SK-N-SH (cell line): ENCODE data around the gene ZNF511. TPM values are rescaled to one million over a fixed set of nuclear protein-coding genes. Genes with fewer than 3 reads are reported as not detected.

Experiments used
- CTCF ChIA-PET: fragments of 300-600, 350-600 bp; formaldehyde crosslinking; extraction: SDS; loops from one replicate; lab custom pipeline; 2021; lab: Yijun Ruan, JAX
- POLR2A ChIA-PET: fragments of 350-600 bp; sonication (Branson Sonifier 250); formaldehyde crosslinking; extraction: SDS; loops from one replicate; lab custom pipeline; 2020; ENCODE audit warnings: antibody characterized with exemption, inconsistent platforms; lab: Yijun Ruan, JAX
- DNase-seq: peaks from one replicate; pipeline ENCODE4 v3.0.0; 2012
- H2AFZ ChIP-seq: fragments of 200-600 bp; sonication (generic); 2 replicates; pipeline ENCODE4 v1.8.1; 2016; ENCODE audit warnings: antibody characterized with exemption, mild to moderate bottlenecking, low read depth
- H3F3A ChIP-seq: fragments of 200-600 bp; sonication (generic); replicated peaks from 2 replicates; pipeline ENCODE3; 2016; ENCODE audit warnings: antibody characterized with exemption, mild to moderate bottlenecking; ENCODE audit not compliant: insufficient read depth
- H3K27ac ChIP-seq, 2 experiments: fragments of 200-500 bp in 1 of 2; fragments of 200-600 bp in 1 of 2; sonication (Bioruptor generic) in 1 of 2; sonication (generic), shearing (Covaris generic) in 1 of 2; 2 replicates each; pipeline versions ENCODE4 v1.5.1 to v1.6.1; 2014 to 2016; ENCODE audit warnings: low read depth in 2 of 2, inconsistent platforms in 1 of 2, low read length in 1 of 2, mild to moderate bottlenecking in 1 of 2, mixed read lengths in 1 of 2
- H3K27me3 ChIP-seq: fragments of 200-600 bp; sonication (generic), shearing (Covaris generic); 2 replicates; pipeline ENCODE4 v1.6.1; 2016; ENCODE audit warnings: mixed run types; ENCODE audit not compliant: insufficient read depth
- H3K36me3 ChIP-seq, 2 experiments: fragments of 200-500 bp in 1 of 2; fragments of 200-600 bp in 1 of 2; sonication (Bioruptor generic) in 1 of 2; sonication (generic) in 1 of 2; replicated peaks in 1 of 2; 2 replicates each; pipeline versions ENCODE3 to v1.5.1; 2014 to 2016; ENCODE audit warnings: low read length in 1 of 2, mild to moderate bottlenecking in 1 of 2; ENCODE audit not compliant: insufficient read depth in 2 of 2, control insufficient read depth in 1 of 2
- H3K4me1 ChIP-seq, 2 experiments: fragments of 200-500 bp in 1 of 2; fragments of 200-600 bp in 1 of 2; sonication (Bioruptor generic) in 1 of 2; sonication (generic), shearing (Covaris generic) in 1 of 2; 2 replicates each; pipeline versions ENCODE4 v1.5.1 to v1.6.1; 2014 to 2016; ENCODE audit warnings: low read depth in 1 of 2, low read length in 1 of 2, mixed run types in 1 of 2; ENCODE audit not compliant: insufficient read depth in 2 of 2, control insufficient read depth in 1 of 2
- H3K4me2 ChIP-seq: fragments of 200-600 bp; sonication (generic), shearing (Covaris generic); 2 replicates; pipeline ENCODE4 v1.6.1; 2017; ENCODE audit warnings: mixed run types
- H3K4me3 ChIP-seq, 2 experiments: fragments of 200-500 bp in 1 of 2; fragments of 200-600 bp in 1 of 2; sonication (Bioruptor generic) in 1 of 2; sonication (generic), shearing (Covaris generic) in 1 of 2; 2 replicates each; pipeline versions ENCODE4 v1.5.1 to v1.8.1; 2014 to 2016; ENCODE audit warnings: low read depth in 2 of 2, inconsistent platforms in 1 of 2, low read length in 1 of 2, mild to moderate bottlenecking in 1 of 2, mixed read lengths in 1 of 2, moderate library complexity in 1 of 2
- H3K79me2 ChIP-seq: fragments of 200-600 bp; sonication (generic); 2 replicates; pipeline ENCODE4 v1.8.1; 2017; ENCODE audit warnings: mild to moderate bottlenecking; ENCODE audit not compliant: insufficient read depth
- H3K9ac ChIP-seq: fragments of 200-600 bp; sonication (generic); 2 replicates; pipeline ENCODE4 v1.6.1; 2017; ENCODE audit warnings: mixed run types
- H3K9me2 ChIP-seq: fragments of 200-600 bp; sonication (generic); 2 replicates; pipeline ENCODE4 v1.6.1; 2017; ENCODE audit warnings: mixed run types
- H3K9me3 ChIP-seq: fragments of 200-600 bp; sonication (generic); 2 replicates; pipeline ENCODE4 v1.6.1; 2017; ENCODE audit warnings: mixed run types, mild to moderate bottlenecking, moderate library complexity
- H4K20me1 ChIP-seq: fragments of 200-600 bp; sonication (generic); 2 replicates; pipeline ENCODE4 v1.6.1; 2017; ENCODE audit warnings: mild to moderate bottlenecking, mixed run types; ENCODE audit not compliant: insufficient read depth
- CTCF ChIP-seq: fragments of 200-600 bp; sonication (generic); IDR thresholded peaks from 2 replicates; pipeline ENCODE4 v1.6.1; 2017; ENCODE audit warnings: antibody characterized with exemption, mild to moderate bottlenecking, moderate library complexity
- EP300 ChIP-seq, 2 experiments: IDR thresholded peaks; 2 replicates each; pipeline versions ENCODE4 v1.4.0 to v1.6.1; 2012; ENCODE audit warnings: borderline replicate concordance in 1 of 2, low read depth in 1 of 2, low read length in 1 of 2
- MAX ChIP-seq: IDR thresholded peaks from 2 replicates; pipeline ENCODE4 v1.4.0; 2012; ENCODE audit warnings: low read depth
- MEF2A ChIP-seq: IDR thresholded peaks from 2 replicates; pipeline ENCODE4 v1.4.0; 2012; ENCODE audit warnings: low read depth, borderline replicate concordance
- MXI1 ChIP-seq: IDR thresholded peaks from 2 replicates; pipeline ENCODE4 v1.6.1; 2012; ENCODE audit warnings: mild to moderate bottlenecking, low read depth, low read length, improper control_type of control experiment
- NFIC ChIP-seq: IDR thresholded peaks from 2 replicates; pipeline ENCODE4 v1.4.0; 2012; ENCODE audit warnings: borderline replicate concordance
- NRF1 ChIP-seq: IDR thresholded peaks from 2 replicates; pipeline ENCODE4 v1.6.1; 2012; ENCODE audit warnings: low read depth, mild to moderate bottlenecking, low read length
- POLR2AphosphoS5 ChIP-seq: IDR thresholded peaks from 2 replicates; pipeline ENCODE4 v1.6.1; 2012; ENCODE audit warnings: low read depth, low read length
- RCOR1 ChIP-seq: fragments of 150-350 bp; IDR thresholded peaks from 2 replicates; pipeline ENCODE4 v1.6.1; 2017; ENCODE audit warnings: antibody characterized with exemption, low read length
- REST ChIP-seq: IDR thresholded peaks from 2 replicates; pipeline ENCODE4 v1.6.1; 2012; ENCODE audit warnings: mild to moderate bottlenecking, low read depth, low read length, moderate library complexity
- RFX5 ChIP-seq: IDR thresholded peaks from 2 replicates; pipeline ENCODE4 v1.6.1; 2012; ENCODE audit warnings: mild to moderate bottlenecking, improper control_type of control experiment, low read length
- RXRA ChIP-seq: IDR thresholded peaks from 2 replicates; pipeline ENCODE4 v1.4.0; 2012; ENCODE audit warnings: low read depth, mild to moderate bottlenecking, borderline replicate concordance
- SIN3A ChIP-seq: IDR thresholded peaks from 2 replicates; pipeline ENCODE4 v1.6.1; 2012; ENCODE audit warnings: low read depth, mild to moderate bottlenecking, low read length, moderate library complexity, borderline replicate concordance
- TAF1 ChIP-seq: IDR thresholded peaks from 2 replicates; pipeline ENCODE4 v1.6.1; 2012; ENCODE audit warnings: low read depth, mild to moderate bottlenecking, low read length, moderate library complexity, borderline replicate concordance
- TCF12 ChIP-seq: IDR thresholded peaks from 2 replicates; pipeline ENCODE4 v1.4.0; 2012
- YY1 ChIP-seq: IDR thresholded peaks from 2 replicates; pipeline ENCODE4 v1.4.0; 2012; ENCODE audit warnings: low read depth, mild to moderate bottlenecking
- WGBS: methylation state at CpG from one replicate; pipeline ENCODE4 v1.1.6; 2017; ENCODE audit warnings: low lambda C conversion rate; 5-methylcytosine and 5-hydroxymethylcytosine counted together
- polyA plus RNA-seq, 3 experiments: library from polyadenylated mRNA; depleted of rRNA; stranded (reverse); fragments of >200 nt; gene quantifications; 2 replicates each; pipeline ENCODE4 v1.2.3, GENCODE V29; 2012
- TF ChIP-seq, protein P1 (sequence below): fragments of 150-350 bp; IDR thresholded peaks from 2 replicates; pipeline ENCODE4 v1.6.1; 2017; ENCODE audit warnings: antibody characterized with exemption, low read length, low read depth, borderline replicate concordance
- TF ChIP-seq, protein P2 (sequence below): IDR thresholded peaks from 2 replicates; pipeline ENCODE4 v1.4.0; 2012; ENCODE audit warnings: low read depth, borderline replicate concordance
- TF ChIP-seq, protein P3 (sequence below): fragments of 150-350 bp; IDR thresholded peaks from 2 replicates; pipeline ENCODE4 v1.6.1; 2016; ENCODE audit warnings: mild to moderate bottlenecking, low read depth, low read length
- TF ChIP-seq, protein P4 (sequence below): IDR thresholded peaks from 2 replicates; pipeline ENCODE4 v1.4.0; 2012; ENCODE audit warnings: low read depth, borderline replicate concordance

The ZNF511 gene
- polyA plus RNA-seq, 1 of the 3 experiments (the other 2 are of a cell fraction) = 62.3 TPM

GRCh38 chr10:133302230-133302629, 6.5 kb upstream of the ZNF511 start:
- Histone ChIP-seq H3K27ac (no peak overlapping the region), H3K79me2 (peaks cover 57% of the 10 kb centered on the region), H3K27me3 (no peaks in the 10 kb centered on the region), H4K20me1 (peaks cover 47% of the 10 kb centered on the region), H3K4me2 (no peak overlapping the region), H3K9ac (no peak overlapping the region), H3K36me3 (peaks cover 15 to 37% of the 10 kb centered on the region in 2 experiments), H3K4me3 (no peak overlapping the region), H3K9me2 (no peaks in the 10 kb centered on the region), H3K9me3 (no peaks in the 10 kb centered on the region), H3F3A (no peaks in the 10 kb centered on the region), H2AFZ (no peak overlapping the region), H3K4me1 (peaks cover 4 to 5% of the 10 kb centered on the region in 2 experiments; a peak in 2 of 4 replicates)
- ChIA-PET CTCF (interaction anchor here (0.9 kb wide), 1 partner anchor 16 kb away, joined by 4 read pairs; no protein-coding TSS in a partner anchor), POLR2A (no interaction called here)
- TF ChIP-seq YY1 (no peak), RXRA (no peak), MAX (no peak), NFIC (no peak), POLR2AphosphoS5 (no peak), EP300 (IDR thresholded peaks at IDR 0.05; ENCODE audit: borderline replicate concordance in 1 of 2, low read depth in 1 of 2, low read length in 1 of 2) (no peak), MEF2A (no peak), RCOR1 (no peak), MXI1 (no peak), RFX5 (no peak), REST (no peak), SIN3A (no peak), TAF1 (no peak), TCF12 (no peak), CTCF (no peak), NRF1 (no peak)
- TF ChIP-seq, protein P1, sequence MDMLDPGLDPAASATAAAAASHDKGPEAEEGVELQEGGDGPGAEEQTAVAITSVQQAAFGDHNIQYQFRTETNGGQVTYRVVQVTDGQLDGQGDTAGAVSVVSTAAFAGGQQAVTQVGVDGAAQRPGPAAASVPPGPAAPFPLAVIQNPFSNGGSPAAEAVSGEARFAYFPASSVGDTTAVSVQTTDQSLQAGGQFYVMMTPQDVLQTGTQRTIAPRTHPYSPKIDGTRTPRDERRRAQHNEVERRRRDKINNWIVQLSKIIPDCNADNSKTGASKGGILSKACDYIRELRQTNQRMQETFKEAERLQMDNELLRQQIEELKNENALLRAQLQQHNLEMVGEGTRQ = no peak
- TF ChIP-seq, protein P2, sequence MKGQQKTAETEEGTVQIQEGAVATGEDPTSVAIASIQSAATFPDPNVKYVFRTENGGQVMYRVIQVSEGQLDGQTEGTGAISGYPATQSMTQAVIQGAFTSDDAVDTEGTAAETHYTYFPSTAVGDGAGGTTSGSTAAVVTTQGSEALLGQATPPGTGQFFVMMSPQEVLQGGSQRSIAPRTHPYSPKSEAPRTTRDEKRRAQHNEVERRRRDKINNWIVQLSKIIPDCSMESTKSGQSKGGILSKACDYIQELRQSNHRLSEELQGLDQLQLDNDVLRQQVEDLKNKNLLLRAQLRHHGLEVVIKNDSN = no peak
- TF ChIP-seq, protein P3, sequence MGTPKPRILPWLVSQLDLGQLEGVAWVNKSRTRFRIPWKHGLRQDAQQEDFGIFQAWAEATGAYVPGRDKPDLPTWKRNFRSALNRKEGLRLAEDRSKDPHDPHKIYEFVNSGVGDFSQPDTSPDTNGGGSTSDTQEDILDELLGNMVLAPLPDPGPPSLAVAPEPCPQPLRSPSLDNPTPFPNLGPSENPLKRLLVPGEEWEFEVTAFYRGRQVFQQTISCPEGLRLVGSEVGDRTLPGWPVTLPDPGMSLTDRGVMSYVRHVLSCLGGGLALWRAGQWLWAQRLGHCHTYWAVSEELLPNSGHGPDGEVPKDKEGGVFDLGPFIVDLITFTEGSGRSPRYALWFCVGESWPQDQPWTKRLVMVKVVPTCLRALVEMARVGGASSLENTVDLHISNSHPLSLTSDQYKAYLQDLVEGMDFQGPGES = no peak
- TF ChIP-seq, protein P4, sequence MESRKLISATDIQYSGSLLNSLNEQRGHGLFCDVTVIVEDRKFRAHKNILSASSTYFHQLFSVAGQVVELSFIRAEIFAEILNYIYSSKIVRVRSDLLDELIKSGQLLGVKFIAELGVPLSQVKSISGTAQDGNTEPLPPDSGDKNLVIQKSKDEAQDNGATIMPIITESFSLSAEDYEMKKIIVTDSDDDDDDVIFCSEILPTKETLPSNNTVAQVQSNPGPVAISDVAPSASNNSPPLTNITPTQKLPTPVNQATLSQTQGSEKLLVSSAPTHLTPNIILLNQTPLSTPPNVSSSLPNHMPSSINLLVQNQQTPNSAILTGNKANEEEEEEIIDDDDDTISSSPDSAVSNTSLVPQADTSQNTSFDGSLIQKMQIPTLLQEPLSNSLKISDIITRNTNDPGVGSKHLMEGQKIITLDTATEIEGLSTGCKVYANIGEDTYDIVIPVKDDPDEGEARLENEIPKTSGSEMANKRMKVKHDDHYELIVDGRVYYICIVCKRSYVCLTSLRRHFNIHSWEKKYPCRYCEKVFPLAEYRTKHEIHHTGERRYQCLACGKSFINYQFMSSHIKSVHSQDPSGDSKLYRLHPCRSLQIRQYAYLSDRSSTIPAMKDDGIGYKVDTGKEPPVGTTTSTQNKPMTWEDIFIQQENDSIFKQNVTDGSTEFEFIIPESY = no peak
- DNase-seq = no peak
- WGBS = 100% methylated on average over 3 of the region's 14 CpGs
